Suprapubic skin (tissue), 4 donors: Measurements from ENCODE around the gene CDC14A.

Experiments
- EP300 ChIP-seq: sonication (generic); formaldehyde crosslinking; IDR thresholded peaks from one replicate; pipeline ENCODE4 v1.6.1; 2017; ENCODE audit warnings: antibody characterized with exemption
- POLR2A ChIP-seq, 2 donors: fragments of 450-650 bp; IDR thresholded peaks; one replicate each; pipeline ENCODE4 v1.6.1; 2017; ENCODE audit warnings: antibody characterized with exemption in 2 of 2, mild to moderate bottlenecking in 2 of 2, moderate library complexity in 2 of 2
- POLR2AphosphoS5 ChIP-seq, 3 donors: sonication (generic); formaldehyde crosslinking; IDR thresholded peaks; one replicate each; pipeline ENCODE4 v1.6.1; 2017; ENCODE audit warnings: antibody characterized with exemption in 3 of 3
- TF ChIP-seq, protein P1 (sequence below), 2 donors: fragments of 200-600 bp in 1 of 2; fragments of 450-650 bp in 1 of 2; sonication (generic) in 1 of 2; IDR thresholded peaks; one replicate each; pipeline ENCODE4 v1.5.1; 2016 to 2019; ENCODE audit warnings: antibody characterized with exemption in 2 of 2, mild to moderate bottlenecking in 1 of 2, moderate library complexity in 1 of 2

DNA sequence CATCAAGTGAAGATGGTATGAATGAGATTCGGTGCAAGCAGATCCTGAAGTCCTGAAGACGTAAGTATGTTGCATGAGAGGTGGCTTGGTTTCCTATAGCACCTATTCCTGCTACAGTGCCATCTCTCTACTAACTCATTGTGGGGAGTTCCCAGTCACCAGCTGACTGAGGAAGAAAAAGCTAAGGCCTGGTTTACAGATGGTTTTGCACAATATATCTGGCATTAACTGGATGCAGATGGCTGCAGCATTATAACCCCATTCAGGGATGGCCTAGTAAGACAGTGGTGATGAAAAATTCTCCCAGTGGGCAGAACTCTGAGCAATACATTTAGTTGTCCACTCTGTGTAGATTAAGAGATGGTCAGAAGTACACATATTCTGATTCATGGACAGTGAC, 49.6 kb upstream of the CDC14A start:
- TF ChIP-seq POLR2A (IDR thresholded peaks at IDR 0.05) (no peak), POLR2AphosphoS5 (IDR thresholded peaks at IDR 0.05) (no peak), EP300 (no peak)
- TF ChIP-seq, protein P1, sequence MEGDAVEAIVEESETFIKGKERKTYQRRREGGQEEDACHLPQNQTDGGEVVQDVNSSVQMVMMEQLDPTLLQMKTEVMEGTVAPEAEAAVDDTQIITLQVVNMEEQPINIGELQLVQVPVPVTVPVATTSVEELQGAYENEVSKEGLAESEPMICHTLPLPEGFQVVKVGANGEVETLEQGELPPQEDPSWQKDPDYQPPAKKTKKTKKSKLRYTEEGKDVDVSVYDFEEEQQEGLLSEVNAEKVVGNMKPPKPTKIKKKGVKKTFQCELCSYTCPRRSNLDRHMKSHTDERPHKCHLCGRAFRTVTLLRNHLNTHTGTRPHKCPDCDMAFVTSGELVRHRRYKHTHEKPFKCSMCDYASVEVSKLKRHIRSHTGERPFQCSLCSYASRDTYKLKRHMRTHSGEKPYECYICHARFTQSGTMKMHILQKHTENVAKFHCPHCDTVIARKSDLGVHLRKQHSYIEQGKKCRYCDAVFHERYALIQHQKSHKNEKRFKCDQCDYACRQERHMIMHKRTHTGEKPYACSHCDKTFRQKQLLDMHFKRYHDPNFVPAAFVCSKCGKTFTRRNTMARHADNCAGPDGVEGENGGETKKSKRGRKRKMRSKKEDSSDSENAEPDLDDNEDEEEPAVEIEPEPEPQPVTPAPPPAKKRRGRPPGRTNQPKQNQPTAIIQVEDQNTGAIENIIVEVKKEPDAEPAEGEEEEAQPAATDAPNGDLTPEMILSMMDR (IDR thresholded peaks at IDR 0.05): no peak
